Effector CD4-positive, alpha-beta T cell (primary cell): ENCODE results near the gene RBFOX2.

Experiments
- DNase-seq: peaks from one replicate; pipeline ENCODE4 v3.0.0-alpha.2; 2020

RBFOX2 gene

DNA sequence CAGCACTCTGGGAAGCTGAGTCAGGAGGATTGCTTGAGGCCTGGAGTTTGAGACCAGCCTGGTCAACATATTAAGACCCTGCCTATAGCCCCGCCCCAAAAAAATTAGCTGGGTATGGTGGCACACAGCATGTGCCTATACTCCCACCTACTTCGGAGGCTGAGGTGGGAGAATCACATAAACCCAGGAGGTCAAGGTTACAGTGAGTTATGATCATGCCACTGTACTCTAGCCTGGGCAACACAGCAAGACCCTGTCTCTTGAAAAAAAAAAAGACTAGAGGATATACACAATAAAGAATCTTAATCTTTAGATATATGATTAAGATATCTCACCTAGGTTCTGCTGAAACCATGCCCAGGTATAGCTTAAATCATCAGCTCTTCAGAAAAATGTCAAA, 174.3 kb downstream of the RBFOX2 start:
- no peak for DNase-seq

DNA sequence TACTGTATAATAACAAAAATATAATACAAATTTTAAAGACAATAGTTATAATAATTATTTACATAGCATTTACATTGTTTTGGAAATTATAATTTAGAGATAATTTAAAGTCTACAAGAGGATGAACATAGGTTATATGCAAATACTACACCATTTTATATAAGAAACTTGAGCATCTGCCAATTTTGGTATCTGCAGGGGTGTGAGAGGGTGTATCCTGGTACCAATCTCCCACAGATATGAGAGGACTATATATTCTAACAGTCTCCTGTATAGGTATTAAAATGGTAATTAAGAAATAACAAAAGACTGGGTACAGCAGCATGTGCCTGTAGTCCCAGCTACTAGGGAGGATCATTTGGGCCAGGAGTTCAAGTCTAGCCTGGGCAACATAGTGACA, 176.5 kb downstream of the RBFOX2 start:
- no peak for DNase-seq

DNA sequence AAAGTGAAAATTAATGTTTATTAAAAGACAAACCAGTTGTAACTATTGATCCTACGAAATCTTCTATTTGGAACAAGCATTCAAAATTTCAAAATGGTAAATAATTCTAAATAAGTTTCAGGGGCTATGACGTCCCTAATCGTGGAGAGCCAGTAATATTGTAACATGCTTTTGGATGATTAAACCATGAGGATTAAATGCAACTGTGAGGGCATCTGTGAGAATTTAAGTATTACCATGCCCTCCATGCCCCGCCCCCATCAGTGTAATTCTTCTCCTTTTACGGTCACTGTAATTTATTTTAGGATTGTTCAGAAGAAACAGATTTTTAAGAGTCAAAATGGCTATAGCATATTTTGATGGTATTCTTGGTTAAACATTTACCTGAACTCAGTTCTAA, 177.8 kb downstream of the RBFOX2 start:
- no peak for DNase-seq

DNA sequence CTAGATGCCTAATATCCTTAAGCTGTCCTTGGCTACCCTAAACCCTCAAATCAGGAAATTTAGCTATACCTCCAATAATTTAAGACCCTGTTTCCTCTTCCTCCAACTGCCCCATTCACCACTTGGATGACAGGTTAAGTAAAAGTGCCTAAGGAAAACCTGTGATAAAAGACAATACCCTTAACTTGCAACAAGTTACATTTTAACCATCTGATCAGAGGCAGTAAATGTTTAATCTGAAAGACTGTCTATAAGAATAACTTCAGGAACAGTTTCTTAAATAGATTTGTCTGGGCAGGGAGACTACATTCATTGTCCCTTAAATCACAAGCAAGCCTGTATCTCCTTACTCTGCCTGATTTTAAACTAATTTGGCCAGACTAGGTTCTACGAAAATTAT, 181.8 kb downstream of the RBFOX2 start:
- DNase-seq: no peak

DNA sequence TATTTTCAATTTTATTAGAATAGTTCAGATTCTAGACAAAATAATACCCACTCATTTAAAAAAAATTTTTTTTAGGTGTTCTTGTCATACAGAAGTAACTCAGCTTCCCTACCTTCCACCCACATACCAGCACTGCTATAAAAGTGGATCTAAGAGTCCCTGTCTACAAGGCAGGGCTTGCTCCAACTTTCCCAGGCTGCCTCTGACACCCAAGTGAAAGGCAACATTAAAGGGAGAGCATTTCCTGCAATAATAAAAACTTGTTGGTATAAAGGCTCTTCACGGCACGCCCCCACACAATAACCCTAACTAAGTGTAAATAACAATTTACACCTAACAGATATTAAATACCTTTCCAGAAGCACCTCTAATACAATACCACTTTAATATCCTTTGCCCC, 183.7 kb downstream of the RBFOX2 start:
- DNase-seq: no peak

DNA sequence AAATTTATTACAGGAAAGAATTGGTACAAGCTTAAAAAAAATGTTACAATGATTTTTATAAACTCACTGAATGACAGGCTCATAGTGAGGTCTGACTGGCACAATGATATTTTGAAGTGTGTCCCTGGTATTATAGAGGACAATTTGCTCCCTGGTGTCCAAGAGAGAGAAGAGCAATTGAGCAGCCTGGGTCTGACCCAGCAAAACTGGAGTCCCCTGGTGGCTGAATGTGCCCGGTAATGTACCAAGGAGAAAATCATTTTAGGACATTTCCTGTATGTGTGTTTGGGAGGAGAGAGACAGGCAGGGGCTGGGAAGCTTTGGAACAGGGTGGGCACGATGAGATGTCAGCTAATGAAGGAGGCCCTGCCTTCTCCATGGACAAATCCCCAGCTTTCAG, 185.7 kb downstream of the RBFOX2 start:
- no peak for DNase-seq

DNA sequence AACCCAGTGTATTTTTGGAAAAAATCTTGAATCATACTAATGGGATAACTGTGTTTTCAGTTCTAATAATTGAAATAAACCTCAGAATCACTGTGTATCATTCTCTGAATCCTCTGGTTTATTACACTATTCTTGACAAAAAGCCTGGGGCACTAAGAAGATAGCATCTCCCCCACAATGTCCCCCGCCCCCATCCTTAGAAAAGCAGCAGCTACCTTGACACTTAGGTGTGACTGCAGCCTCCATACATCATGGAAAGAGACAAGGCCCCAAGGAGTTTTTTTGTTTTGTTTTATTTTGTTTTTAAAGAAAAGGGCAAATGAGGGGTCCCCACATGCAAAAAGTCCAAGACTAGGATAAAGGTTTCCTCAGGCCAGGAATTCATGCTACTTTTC, 186.1 kb downstream of the RBFOX2 start:
- DNase-seq: no peak

DNA sequence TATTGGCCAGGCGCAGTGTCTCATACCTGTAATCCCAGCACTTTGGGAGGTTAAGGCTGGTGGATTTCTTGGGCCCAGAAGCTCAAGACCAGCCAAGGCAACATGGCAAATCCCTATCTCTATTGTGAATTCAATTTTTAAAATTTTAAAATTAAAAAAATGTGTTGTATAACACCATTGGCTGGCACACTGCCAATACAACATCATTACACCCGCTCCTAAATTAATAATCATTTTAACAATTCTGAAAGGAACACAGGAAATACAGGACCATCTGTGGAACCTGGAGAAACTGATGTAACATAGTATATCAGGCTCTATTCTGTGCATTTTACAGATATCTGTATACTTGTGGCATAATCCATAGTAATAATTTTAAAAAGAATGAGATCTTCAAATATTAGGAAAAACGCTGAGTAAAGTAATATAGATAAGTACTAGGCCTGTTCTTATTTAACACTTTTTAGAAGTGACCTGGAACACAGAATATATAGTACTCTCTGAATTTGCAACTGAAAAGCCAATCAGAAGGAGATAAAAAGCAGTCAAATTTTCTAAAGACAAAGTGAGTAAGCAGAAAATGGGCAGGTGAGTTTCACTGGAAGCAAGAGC, 186.6 kb downstream of the RBFOX2 start:
- no peak for DNase-seq

DNA sequence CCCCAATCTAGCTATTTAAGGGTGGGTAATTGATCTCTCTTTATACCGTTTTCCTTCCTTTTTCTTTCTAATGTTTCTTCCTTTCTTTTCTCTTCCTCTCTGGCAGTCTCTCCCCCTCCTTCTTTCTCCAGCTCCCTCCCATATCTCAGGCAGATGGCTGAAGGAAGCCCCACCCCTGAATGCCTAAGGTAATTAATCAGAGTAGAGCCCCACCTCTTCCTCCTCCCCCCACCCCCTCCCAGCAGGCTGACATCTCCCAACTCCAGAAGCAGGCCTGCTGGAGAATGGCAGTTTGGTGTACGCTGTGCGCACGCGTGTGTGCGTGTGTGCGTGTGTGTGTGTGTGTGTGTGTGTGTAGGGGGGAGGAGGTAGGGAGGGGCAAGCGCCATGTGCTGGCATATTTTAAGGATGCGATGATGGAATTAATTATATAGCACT, 188.3 kb downstream of the RBFOX2 start:
- DNase-seq: no peak

DNA sequence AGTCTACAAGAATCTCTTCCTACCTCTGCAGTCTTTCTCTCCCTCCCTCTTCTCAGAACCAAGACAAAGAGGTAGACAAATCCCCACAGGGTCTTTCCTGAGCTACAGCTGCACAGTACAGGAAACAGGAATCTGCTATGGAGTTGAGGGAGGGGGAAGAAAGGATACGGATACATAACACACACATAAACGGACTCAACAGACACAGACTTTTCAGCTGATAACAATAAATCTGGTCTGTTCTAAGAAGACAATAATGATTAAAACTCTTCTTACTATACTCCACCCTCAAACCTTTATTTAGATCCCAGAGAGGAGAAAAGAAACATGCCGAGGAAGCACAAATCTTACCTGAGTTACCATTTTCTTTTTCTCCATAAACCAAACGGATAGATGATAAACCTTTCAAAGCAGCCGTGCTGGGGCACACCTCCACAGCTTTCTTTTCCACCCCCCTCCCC, 188.8 kb downstream of the RBFOX2 start:
- no peak for DNase-seq

DNA sequence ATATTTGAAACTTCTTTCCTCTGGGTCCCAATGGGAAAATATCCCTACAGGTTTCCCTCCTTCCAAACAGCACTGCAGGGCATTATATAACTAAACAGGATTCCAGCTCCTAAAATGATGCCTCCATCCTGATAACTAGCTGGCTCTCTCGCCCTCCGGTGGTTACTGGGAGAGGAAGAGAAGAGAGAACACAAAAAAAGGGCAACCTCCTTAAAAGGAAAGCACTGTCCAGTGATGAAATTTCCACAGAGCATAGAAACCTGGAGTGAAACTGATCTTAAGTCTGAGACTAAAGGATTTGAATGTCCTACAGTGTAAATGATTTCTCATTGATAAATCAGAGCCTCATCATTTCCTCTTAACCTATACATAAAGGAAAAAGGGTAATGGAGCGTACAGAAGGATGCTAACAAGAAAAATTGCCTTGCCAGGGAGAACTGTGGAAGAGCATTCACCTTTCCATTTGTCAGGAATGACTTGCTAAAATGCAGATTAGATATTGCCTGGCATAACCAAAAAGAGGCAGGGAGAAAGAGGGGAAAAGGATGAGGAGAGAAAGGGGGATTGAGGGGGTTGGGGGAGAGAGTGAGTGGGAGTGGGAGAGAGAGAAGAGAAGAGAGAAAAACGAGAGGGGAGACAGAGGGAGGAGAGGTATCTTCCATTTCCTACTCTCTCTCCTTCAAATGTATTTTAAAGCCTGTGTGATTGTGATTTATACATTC, 189.6 kb downstream of the RBFOX2 start:
- DNase-seq: no peak

DNA sequence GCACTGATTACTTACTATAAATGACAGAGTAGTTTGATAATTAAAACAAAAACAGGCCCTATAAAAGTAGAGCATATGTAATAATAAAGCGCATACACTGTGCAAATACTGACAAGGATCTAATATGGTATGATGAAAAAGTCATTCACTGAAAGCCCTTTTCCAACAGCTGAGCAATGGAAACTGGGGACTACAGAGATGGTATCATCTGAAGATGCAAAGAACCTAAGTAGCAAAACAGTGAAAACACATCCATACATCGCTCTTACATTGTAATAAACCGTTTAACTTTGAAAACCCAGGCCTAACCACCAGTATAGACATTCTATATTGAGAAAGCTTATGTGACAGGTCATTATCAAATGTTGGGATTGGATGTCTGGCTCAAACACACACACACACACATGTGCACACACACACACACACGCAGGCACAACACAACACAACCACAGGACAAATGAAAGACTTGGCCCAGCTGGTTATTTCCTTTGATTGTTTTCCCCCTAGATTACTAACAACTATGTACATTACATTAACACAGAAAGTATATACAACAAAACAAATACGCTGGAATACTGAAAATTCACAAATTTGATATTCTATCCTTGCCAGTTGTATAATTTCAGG, 191.4 kb downstream of the RBFOX2 start:
- no peak for DNase-seq

DNA sequence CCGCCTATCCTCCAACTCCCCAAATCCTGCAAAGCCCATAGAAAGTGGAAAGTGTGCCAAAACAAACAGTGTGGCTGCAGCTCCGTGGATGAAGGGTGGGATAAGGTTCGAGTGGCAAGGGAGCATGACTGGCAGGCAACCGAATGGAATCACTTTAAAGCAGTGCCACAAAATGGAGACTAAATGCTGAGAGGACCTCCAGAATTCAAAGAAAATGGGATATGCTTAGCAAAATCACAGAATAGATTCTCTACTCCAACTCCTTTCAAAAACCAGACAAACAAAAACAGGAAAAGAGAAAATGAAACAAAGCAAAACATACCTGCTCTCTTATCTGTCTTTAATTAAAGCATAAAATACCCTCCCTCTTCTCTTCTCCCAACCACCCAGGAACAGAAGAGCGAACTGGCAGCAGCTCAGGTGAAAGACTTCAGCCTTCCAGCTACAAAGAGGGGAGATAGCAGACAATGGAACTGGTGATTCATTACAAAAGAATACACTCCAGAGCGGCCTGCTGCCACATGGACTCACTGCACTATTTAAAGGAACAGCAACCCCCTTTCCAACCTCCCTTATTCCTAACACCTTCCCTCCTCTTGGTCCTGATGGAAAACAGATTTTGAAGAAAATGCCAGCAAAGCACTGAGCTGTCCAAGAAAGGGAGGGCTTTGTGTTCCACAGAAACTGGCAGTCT, 192.5 kb downstream of the RBFOX2 start:
- DNase-seq: no peak

DNA sequence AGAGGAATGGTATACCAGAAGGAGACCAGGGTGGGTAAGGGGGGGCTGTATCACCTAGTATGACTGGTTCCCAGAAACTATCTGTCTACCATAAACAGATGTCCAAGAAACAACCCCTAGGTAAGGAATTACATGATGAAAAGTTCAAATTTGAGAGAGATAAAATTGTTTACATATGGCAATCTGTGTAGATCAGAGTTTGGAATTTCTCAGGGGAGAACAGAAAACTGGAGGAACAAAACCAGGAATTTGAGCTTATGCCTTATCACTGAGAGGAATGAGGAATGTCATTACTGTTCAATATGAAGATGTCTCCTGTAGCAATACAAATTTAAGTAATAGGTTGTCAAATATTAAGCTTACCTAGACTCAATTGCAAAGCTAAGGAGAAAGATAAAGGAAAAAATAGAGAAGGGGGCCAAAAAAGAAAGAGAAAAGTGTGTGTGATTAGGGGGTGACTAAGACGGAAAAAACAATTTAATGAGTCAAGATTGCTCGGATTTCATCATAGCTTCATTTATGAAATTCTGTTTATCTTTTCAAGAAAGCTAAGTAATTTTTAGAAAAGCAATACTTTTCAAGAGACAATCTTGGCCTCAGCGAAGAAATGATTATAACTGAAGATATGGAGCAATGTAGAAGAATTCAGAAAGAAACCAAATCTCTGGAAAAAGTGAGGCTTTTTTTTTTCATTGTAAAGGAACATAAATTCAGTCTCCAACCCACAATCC, 193.2 kb downstream of the RBFOX2 start:
- no peak for DNase-seq

DNA sequence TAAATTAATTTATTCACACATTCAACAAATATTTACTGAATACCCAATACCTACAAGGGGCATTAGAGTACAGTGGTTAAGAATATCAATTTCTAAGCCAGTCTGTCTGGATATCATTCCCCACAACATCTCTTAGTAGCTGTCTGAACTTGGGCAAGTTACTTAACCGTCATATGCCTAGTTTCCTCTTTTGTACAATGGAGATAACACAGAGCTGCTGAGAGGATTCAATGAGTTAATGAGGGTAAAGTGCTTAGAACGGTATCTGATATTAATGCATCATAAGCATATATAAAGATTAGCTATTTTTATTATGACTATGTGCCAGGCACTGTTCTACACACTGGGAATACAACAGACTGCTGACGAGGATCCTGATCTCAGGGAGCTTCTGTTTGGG, 194.6 kb downstream of the RBFOX2 start:
- DNase-seq: no peak

DNA sequence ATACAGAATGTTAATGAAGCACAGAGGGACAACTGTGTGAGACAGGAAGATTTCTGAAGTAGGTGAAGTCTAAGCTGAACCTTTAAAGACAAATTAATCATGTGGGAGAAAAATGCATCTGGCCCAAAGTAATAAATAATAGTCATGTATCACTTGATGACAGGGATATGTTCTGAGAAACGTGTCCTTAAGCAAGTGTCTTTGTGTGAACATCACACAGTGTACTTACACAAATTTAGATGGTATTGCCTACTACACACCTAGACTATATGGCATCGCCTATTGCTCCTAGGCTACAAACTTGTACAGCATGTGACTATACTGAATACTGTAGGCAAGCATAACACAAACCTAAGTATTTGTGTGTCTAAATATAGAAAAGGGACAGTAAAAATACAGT, 198.3 kb downstream of the RBFOX2 start:
- no peak for DNase-seq

DNA sequence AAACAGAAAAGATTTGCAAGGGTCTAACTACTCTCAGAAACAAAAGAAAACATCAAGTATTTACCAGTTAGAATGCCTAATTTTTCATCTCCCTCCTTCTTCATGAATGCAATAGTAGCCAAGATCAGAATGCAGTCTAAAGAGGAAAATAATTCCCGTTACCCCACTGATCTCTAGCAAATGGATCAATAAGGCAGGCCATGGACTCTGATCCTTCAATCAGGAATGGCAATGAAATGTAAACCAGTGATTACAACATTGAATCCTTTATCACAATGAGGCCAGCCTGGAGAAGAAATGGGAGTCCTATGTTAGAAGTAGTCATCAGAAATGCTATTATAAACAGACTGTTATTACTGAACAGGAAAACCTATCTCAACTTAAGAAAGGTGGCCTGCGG, 204.4 kb downstream of the RBFOX2 start:
- DNase-seq: no peak

DNA sequence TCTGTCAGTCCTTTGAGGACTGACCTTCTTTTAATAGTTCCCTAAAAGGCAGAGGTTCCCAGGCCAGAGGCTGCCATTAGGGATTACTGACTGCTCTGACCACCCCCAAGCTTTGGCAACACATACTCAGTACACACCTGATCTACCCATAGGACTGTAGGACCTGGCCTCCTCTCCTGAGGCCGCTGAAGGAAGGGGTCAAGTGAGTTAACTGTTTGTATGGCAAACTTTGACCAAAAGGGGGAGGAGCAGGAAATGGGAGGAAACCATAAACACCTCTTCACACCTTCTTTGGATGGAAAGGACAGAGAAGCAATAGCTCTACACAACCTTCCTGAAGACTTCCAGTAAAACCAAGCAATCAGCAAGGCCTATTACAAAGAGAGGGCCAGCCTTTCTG, 207.0 kb downstream of the RBFOX2 start:
- no peak for DNase-seq

DNA sequence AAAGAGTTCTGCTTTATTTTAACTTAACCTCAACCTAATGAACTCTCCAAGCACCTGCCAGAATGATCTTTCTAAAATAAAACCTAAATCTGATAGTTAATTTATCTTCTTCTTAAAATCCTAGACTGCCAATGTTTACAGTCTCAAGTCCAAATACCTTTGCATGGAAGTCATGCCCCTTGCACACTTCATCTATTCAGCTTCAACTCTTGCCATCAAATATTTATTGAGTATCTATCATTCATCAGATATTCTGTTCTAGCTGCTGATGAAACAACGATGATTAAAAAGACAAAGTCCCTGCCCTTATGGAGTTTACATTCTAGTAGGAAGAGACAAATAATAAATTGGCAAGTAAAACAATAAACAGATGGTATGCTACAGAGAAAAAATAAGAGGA, 209.2 kb downstream of the RBFOX2 start:
- DNase-seq: no peak

DNA sequence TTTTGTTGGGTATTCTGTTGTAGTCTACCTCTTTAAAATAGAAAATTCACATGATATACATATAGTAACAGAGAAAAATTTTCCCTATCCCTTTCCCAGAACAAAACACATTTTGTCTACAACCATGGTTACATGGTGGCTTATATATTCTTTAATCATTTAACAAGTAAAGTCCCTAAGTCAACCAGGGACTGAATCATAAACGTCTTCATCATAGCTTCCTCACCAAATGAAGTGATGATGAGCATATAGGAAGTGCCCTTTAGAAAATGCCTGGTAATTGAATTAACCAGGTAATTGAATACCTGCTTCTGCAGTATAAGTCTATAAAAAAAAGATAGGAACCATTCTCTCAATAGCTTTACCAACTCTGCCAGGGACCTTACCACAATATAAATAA, 209.7 kb downstream of the RBFOX2 start:
- no peak for DNase-seq

DNA sequence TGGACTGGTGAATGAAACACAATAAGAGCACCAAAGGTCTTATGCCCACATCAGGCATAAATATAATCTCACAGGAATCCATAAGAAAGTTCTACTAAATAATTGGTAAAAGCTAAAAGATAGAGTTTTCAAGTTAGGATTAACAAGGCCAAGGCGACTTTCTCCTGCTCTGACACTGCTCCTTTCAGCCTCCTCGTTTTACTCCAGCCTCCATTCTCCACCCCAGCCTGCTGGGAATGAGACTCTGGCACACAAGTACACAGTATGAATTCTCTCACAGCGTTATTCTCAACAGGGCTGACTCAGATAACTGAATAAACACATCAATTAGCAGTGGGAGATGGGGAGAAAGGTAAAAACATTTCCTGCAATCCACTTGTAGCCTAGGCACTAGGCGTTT, 216.0 kb downstream of the RBFOX2 start:
- DNase-seq: no peak

DNA sequence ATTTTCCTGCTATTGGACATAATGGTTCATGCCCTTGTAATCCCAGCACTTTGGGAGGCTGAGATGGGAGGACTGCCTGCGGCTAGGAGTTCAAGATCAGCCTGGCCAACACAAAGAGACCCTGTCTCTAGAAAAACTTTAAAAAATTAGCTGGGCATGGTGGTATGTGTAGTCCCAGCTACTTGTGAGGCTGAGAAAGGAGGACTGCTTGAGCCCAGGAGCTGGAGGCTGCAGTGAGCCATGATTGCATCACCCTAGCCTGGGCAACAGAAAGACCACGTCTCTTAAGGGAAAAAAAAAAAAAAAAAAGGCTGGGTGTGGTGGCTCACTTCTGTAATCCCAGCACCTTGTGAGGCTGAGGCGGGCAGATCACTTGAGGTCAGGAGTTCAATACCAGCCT, 217.0 kb downstream of the RBFOX2 start:
- DNase-seq: no peak

DNA sequence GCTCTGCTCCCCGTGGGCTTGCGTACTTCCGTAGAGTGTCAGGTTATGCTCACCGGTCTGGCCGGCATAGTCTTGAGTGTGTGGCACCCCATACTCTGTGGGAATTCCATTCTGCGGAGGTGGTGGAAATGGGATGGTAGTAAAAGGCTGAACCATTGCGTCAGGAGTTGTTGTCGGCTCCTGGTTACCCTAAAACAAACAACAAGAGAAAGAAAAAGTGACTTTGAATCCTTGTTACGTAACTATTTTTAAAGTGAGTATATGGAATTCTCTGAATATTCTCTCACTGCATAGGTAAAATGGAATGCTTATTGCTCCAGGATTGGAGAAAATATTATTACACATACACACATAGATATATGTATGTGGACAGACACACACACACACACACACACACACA, 218.8 kb downstream of the RBFOX2 start:
- no peak for DNase-seq
